HepG2 (cell line): Measurements from ENCODE around the gene E2F3. TPM values are rescaled to one million over a fixed set of nuclear protein-coding genes. Genes with fewer than 3 reads are reported as not detected.

Experiments
- ATF7 ChIP-seq, 2 experiments: fragments of 450-650 bp in 1 of 2; sonication (generic) in 1 of 2; formaldehyde crosslinking in 1 of 2; IDR thresholded peaks; 2 replicates each; pipeline versions ENCODE4 v1.4.0 to v1.6.1; 2016 to 2020; ENCODE audit warnings: antibody characterized with exemption in 1 of 2, mild to moderate bottlenecking in 1 of 2, missing genetic modification reagents in 1 of 2
- BRD4 ChIP-seq: sonication (generic); formaldehyde crosslinking; IDR thresholded peaks from 2 replicates; pipeline ENCODE4 v1.4.0; 2020; ENCODE audit warnings: missing genetic modification reagents
- DDIT3 ChIP-seq: sonication (generic); formaldehyde crosslinking; IDR thresholded peaks from 2 replicates; pipeline ENCODE4 v1.4.0; 2020; ENCODE audit warnings: mild to moderate bottlenecking, missing genetic modification reagents
- DR1 ChIP-seq: sonication (generic); formaldehyde crosslinking; IDR thresholded peaks from 2 replicates; pipeline ENCODE4 v1.8.0; 2021; ENCODE audit warnings: mild to moderate bottlenecking, missing genetic modification reagents, inconsistent platforms
- FOXA1 ChIP-seq, 2 experiments: fragments of 450-650 bp in 1 of 2; sonication (generic) in 1 of 2; formaldehyde crosslinking in 1 of 2; IDR thresholded peaks; 2 replicates each; pipeline versions ENCODE4 v1.4.0 to v1.6.1; 2016 to 2020; ENCODE audit warnings: missing genetic modification reagents in 1 of 2
- HNF4A ChIP-seq: sonication (generic); formaldehyde crosslinking; IDR thresholded peaks from 2 replicates; pipeline ENCODE4 v1.4.0; 2020; ENCODE audit warnings: missing genetic modification reagents
- ISX ChIP-seq: sonication (generic); formaldehyde crosslinking; conservative IDR thresholded peaks from 2 replicates; pipeline ENCODE4 v1.5.0; 2020; ENCODE audit warnings: missing genetic modification reagents
- KLF15 ChIP-seq: sonication (generic); formaldehyde crosslinking; IDR thresholded peaks from 2 replicates; pipeline ENCODE4 v1.8.1; 2023; ENCODE audit warnings: borderline replicate concordance, mild to moderate bottlenecking, inconsistent platforms, missing genetic modification reagents, mixed read lengths
- RCOR2 ChIP-seq: IDR thresholded peaks from 2 replicates; pipeline ENCODE4 v1.6.1; 2016; ENCODE audit warnings: missing biosample characterization, missing genetic modification reagents
- REL ChIP-seq: sonication (generic); formaldehyde crosslinking; conservative IDR thresholded peaks from 2 replicates; pipeline ENCODE4 v1.8.0; 2022; ENCODE audit warnings: mild to moderate bottlenecking, missing genetic modification reagents, moderate library complexity
- RFX1 ChIP-seq: fragments of 450-650 bp; IDR thresholded peaks from 2 replicates; pipeline ENCODE4 v1.6.1; 2017
- STAT6 ChIP-seq: sonication (generic); formaldehyde crosslinking; IDR thresholded peaks from 2 replicates; pipeline ENCODE4 v1.4.0; 2020; ENCODE audit warnings: missing genetic modification reagents, mild to moderate bottlenecking, borderline replicate concordance
- WIZ ChIP-seq: sonication (generic); formaldehyde crosslinking; IDR thresholded peaks from 2 replicates; pipeline ENCODE4 v1.5.1; 2020; ENCODE audit warnings: mild to moderate bottlenecking, missing genetic modification reagents
- ZNF205 ChIP-seq: IDR thresholded peaks from 2 replicates; pipeline ENCODE4 v1.6.1; 2018; ENCODE audit warnings: missing biosample characterization, missing genetic modification reagents
- ZNF260 ChIP-seq: sonication (generic); formaldehyde crosslinking; IDR thresholded peaks from 2 replicates; pipeline ENCODE4 v1.4.0; 2020; ENCODE audit warnings: missing genetic modification reagents, low read depth, mild to moderate bottlenecking, borderline replicate concordance
- ZNF513 ChIP-seq: sonication (generic); formaldehyde crosslinking; conservative IDR thresholded peaks from 2 replicates; pipeline ENCODE4 v1.5.0; 2020; ENCODE audit warnings: missing genetic modification reagents
- ZNF788 ChIP-seq: sonication (generic); formaldehyde crosslinking; IDR thresholded peaks from 2 replicates; pipeline ENCODE4 v1.5.0; 2020; ENCODE audit warnings: mild to moderate bottlenecking, missing genetic modification reagents, borderline replicate concordance
- ZXDC ChIP-seq: sonication (generic); formaldehyde crosslinking; IDR thresholded peaks from 2 replicates; pipeline ENCODE4 v1.5.0; 2020; ENCODE audit warnings: mild to moderate bottlenecking, missing genetic modification reagents
- polyA plus RNA-seq, 8 experiments: library from polyadenylated mRNA; depleted of rRNA in 3 of 8; stranded (reverse) in 7 of 8; unstranded in 1 of 8; fragments of >200 nt; fragmentation: Illumina TruSeq in 4 of 8; extraction: Trizol in 4 of 8; gene quantifications; 2 replicates each; pipeline versions ENCODE4 v1.2.1 to v1.2.3, GENCODE V29; 2011 to 2016; ENCODE audit warnings: low read depth in 4 of 8, missing spikeins in 1 of 8, mixed read lengths in 1 of 8; ENCODE audit not compliant: insufficient read depth in 1 of 8
- total RNA-seq, 5 experiments: library from RNA; depleted of rRNA; stranded (reverse); fragments of >200 nt; fragmentation: Illumina TruSeq; extraction: Trizol; gene quantifications; 2 replicates each; pipeline ENCODE4 v1.2.3, GENCODE V29; 2016; ENCODE audit warnings: low read depth in 1 of 5

Gene E2F3
- total and polyA plus RNA-seq, 2 of the 13 experiments (the other 11 are each of a cell fraction or from before 2014, with no cell fraction given): 8.5 to 12.7 TPM

- TF ChIP-seq ZXDC (0 out of 2 replicates have a peak, but pooled peaks have one; percentile 36), DDIT3 (CRISPR knock-in tag) (no peak), HNF4A (CRISPR knock-in tag) (peak; percentile 14; the same call in 1 of the 2 replicates), ATF7 (IDR thresholded peaks at IDR 0.05) (peak; percentile 23; the same call in 1 of the 2 replicates), ATF7 (CRISPR knock-in tag; IDR thresholded peaks at IDR 0.05) (no peak), FOXA1 (IDR thresholded peaks at IDR 0.05) (no peak), FOXA1 (CRISPR knock-in tag; IDR thresholded peaks at IDR 0.05) (peak; percentile 61), ISX (no peak), RFX1 (no peak), KLF15 (CRISPR knock-in tag) (no peak), WIZ (no peak), RCOR2 (CRISPR knock-in tag) (no peak), ZNF205 (no peak), BRD4 (CRISPR knock-in tag) (peak; percentile 30; the same call in 1 of the 2 replicates), ZNF513 (CRISPR knock-in tag) (no peak), REL (CRISPR knock-in tag) (no peak), STAT6 (CRISPR knock-in tag) (no peak; the same call in 1 of the 2 replicates), ZNF260 (CRISPR knock-in tag) (no peak), DR1 (CRISPR knock-in tag) (no peak; the same call in 1 of the 2 replicates), ZNF788 (CRISPR knock-in tag) (peak; percentile 86; the same call in 1 of the 2 replicates)
Measured at GRCh38 chr6:20534295-20535262, 132.9 kb downstream of the E2F3 start, which contains the start of gene CDKAL1 (continued).
